ENCODE measurements around the gene UBE2QL1. TPM values are rescaled to one million over a fixed set of nuclear protein-coding genes. Genes with fewer than 3 reads are reported as not detected.

Gene UBE2QL1
- total and polyA plus RNA-seq, 5 donors from 2014 or later = not detected

Other genes starting within 250 kb of the UBE2QL1 start
- 66.8 TPM for gene MED10, start 70.3 kb upstream of the UBE2QL1 start, total RNA-seq
- 100 to 1,000 TPM in 3 of 4 donors, 10 to 100 TPM in 1; 85.4 to 126 (median 110) TPM for gene MED10, start 70.3 kb upstream of the UBE2QL1 start, polyA plus RNA-seq
- 60.4 TPM for gene NSUN2, start 184.2 kb downstream of the UBE2QL1 start, total RNA-seq
- 10 to 100 TPM; 26.0 to 36.0 (median 26.4) TPM for gene NSUN2, start 184.2 kb downstream of the UBE2QL1 start, polyA plus RNA-seq
- 5.3 TPM for gene SRD5A1, start 184.6 kb downstream of the UBE2QL1 start, total RNA-seq
- gene SRD5A1, start 184.6 kb downstream of the UBE2QL1 start, polyA plus RNA-seq = 1 to 10 TPM; 6.1 to 9.5 (median 7.7) TPM